HG02870 (cell line): Measurements from ENCODE around the gene SPECC1.
A peak's percentile ranks its signal among the peaks of the same experiment; 100 is the strongest.
"Not testable (repeated sequence)": the region's sequence is repeated elsewhere in the genome, so short reads cannot be mapped to it uniquely, and the experiment has no call there.

ENCODE experiments used
- ATAC-seq: cut with Tn5 transposase; IDR thresholded peaks from one replicate; pipeline ENCODE4 v1.9.1; 2021; ENCODE audit warnings: mild to moderate bottlenecking, moderate library complexity; ENCODE audit not compliant: unreplicated experiment

The SPECC1 gene, protein sequence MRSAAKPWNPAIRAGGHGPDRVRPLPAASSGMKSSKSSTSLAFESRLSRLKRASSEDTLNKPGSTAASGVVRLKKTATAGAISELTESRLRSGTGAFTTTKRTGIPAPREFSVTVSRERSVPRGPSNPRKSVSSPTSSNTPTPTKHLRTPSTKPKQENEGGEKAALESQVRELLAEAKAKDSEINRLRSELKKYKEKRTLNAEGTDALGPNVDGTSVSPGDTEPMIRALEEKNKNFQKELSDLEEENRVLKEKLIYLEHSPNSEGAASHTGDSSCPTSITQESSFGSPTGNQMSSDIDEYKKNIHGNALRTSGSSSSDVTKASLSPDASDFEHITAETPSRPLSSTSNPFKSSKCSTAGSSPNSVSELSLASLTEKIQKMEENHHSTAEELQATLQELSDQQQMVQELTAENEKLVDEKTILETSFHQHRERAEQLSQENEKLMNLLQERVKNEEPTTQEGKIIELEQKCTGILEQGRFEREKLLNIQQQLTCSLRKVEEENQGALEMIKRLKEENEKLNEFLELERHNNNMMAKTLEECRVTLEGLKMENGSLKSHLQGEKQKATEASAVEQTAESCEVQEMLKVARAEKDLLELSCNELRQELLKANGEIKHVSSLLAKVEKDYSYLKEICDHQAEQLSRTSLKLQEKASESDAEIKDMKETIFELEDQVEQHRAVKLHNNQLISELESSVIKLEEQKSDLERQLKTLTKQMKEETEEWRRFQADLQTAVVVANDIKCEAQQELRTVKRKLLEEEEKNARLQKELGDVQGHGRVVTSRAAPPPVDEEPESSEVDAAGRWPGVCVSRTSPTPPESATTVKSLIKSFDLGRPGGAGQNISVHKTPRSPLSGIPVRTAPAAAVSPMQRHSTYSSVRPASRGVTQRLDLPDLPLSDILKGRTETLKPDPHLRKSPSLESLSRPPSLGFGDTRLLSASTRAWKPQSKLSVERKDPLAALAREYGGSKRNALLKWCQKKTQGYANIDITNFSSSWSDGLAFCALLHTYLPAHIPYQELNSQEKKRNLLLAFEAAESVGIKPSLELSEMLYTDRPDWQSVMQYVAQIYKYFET

DNA sequence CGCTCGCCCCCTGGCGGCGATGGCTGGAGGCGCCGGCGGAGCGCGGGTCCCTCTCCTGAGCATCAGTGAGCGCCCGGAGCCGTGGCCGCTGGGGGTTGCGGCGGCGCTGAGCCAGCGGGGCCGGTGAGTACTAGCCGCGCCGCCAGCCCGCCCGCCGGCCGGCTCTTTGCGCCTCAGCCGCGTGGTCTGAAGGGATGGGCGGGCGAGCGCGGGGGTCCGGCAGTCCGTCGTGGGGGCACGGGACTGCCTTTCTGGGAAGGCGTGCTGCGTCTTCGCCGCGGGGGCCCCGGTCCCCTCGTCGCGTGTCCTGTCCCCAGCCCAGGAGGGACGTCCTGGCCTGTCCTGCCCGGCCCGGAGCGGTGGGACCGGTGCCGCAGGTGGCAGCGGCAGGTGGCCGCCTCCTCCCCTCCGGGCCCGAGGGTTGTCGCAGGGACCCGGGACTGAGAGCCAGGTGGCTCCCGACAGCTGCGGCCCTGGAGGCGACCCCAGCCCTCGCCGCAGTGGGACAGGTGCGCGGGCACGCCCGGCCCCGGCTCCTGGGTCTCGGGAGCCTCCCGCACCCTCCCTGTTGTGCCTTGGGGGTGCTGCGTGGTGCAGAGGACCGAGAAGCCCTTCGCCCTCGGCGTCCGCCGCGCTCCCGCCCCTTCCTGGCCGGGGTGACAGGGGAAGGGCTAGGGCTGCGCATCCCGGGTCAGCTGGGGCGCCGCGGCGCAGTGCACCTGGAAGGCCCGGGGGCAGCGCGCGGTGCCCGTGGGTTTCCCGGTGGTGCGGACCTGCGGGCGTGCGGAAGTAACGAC, at the start of gene SPECC1:
TSS of gene SPECC1 (plus strand) at position 58 of the 797 bp plus-strand sequence. CDS start 87,293 bp downstream, outside the sequence.
- ATAC-seq, result peak; percentile 79

DNA sequence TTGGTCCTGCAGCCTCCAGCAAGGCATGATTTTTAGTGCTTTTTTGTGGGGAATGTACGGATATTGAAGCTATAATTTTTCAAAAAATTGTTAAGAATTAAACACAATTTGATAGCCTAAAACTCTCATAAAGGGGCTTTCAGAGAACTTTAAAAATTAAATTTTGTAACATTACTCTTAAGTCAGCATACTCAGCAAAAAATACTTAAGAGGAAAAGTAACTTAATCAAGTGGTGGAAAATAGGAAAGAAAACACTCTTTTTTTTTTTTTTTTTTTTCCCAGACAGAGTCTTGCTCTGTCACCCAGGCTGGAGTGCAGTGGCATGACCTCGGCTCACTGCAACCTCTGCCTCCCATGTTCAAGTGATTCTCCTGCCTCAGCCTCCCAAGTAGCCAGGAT, 46.2 kb upstream of the SPECC1 start:
- not testable (repeated sequence) for ATAC-seq

DNA sequence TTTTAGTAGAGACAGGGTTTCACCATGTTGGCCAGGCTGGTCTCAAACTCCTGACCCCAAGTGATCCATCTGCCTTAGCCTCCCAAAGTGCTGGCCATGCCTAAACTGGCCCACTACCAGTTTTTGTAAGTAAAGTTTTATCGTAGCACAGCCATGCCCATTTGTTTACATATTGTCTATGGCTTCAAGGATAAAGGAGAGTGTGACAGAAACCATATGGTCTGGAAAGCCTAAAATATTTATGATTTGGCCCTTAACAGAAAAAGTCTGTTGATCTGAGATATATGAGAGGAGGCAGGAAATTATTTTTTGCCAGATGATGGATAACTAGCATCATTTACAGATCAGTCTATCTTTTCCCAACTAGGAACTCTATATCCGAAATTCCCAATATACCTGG, 36.0 kb upstream of the SPECC1 start:
- ATAC-seq, result no peak

DNA sequence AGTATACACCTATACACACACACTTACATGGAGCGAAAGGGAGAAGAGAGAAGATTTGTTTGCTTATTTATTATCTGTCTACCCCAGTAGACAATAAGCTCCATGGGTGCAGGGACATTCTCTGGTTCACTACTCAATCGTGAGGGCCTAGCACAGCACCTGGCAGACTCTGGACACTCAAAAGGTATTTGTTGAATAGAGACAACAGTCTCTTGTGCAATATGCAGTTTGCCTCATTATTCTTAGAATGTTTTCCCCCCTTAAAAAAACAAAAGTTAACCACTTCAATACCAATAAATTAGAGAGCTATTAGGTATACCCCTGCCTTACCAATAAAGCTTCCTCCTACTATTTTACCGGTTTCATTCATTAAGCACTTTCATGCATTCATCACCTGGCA, 33.6 kb upstream of the SPECC1 start:
- ATAC-seq, result no peak

DNA sequence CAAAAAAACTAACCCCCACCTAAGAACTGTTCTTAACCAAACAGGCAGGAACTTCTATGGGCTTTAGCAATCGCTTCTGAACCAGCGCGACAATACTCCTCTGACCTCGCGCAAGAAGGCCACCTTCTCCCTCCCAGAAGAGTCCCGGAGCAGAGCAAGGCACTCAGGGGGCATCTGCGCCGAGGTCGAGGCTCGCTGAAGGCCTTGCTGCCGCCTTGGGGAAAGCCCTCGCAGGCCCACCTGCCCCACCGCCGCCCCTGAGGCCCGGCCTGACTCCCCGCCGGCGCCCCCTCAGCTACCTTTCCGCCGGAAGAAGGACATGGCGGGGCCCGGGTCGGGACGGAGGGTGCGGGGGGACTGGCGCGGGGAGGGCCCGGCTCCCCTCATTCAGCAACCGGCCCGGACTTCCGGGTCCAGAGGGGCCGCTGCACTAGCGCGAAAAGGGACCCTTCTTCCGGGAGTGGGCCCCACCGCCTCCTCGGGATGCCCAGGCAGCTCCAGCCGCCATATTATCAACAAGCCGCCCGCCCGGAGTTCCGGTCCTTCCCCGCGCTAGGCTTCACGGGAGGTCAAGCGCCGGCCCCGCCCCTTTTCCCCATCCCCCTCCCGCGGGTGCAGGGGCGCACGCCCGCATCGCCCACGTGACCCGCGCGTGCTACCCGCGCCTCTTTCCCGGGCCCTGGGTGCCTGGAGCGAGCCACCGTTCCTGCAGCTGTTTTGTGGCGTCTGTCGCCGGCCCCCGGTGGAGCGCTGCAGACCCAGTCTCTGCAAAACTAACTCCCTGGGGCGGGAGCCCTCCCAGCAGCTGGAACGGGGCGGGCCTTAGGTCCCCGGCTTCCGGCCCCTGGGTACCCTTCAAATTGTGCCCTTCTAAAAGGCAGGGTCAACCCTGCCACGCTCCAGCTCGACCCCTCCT, 31.6 kb upstream of the SPECC1 start, which contains the start of gene AKAP10:
TSS of gene AKAP10 (minus strand) at position 536 of the 916 bp plus-strand sequence. CDS start at position 387, 149 bp downstream.
- ATAC-seq, result peak; percentile 87

DNA sequence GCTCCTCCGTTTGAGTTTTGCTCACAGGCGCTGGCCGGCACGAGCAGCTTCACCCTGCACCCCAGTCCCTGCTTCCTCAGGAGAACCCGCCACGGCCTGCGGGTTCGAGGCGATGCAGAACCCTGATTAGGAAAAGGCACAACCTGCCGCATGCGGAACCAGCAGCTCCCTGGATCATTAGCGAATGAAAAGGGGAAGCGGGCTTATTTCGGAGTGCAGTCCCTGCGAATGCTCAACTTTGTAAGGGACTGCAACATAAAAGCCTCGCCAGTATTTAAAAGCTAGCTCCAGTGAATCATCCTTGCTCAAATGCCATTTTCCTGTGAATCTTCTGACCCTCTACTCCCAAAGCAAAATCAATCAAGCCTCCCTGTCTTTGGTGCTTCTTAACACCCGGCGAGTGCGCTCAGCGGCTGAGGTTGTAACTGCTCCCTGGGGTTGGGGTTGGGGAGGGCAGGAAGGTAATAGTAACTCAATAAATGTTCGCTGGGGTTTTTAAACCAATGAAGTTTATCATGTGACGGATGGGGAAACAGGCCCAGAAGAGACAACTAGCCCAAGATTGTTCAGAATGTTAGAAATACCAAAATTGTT, 30.9 kb upstream of the SPECC1 start:
- no peak for ATAC-seq

DNA sequence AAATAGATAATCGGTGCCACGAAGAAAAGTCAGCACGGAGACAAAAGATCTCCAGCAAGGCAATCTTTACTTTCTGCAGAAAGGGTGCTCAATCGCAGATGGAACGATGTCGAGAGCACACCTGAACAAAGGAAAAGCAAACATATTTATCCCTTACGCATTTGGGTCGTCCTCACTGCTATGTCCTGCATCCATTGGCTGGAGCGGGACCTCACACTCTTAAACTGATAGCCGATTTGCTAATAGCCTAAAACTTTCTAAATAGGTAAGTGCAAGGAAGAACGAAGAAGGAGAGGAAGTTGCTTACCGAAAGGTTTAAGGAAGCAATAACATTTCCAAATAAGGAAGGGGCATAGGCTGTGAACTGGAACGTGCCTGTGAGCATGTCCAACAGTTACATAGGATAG, 30.4 kb upstream of the SPECC1 start:
- ATAC-seq, result no peak

DNA sequence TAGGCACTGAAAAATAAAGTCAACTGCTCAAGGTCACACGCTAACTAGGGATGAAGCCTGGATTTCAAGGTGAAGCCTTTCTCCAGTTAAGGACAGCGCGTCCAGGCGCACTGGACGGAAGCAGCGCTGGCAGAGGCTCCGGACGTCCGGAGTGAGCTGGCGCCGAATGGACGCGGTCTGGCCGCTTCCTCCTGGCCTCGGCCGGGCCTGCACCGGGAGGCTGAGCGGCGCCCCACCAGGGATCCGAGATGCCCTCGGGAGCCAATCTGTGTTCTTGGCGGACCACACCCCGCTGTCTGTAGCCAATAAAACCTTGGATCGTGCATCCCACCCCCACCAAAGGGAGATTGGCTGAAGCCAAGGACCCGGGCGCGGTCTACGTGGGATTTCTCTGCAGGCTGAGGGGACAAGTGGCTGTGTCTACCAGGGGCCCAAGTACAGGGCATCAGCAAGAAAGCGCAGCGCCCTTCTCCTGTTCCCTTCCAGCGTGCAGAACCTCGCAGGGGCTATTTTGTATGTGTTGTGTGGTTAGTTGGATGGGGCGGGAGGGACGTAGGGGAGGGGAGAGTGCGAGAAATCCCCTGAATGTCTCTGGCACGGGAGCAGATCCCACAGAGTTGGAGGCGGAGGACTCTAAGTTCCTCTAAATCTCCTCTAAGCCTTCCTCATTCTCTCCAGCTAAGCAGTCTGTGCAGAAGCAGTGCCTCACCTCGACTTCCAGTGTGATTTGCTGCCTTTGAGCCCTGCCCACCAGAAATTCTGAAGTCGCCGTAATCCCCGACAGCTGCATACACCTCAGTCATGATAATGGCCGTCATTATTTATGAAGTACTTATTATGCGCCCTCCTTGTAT, 29.0 kb upstream of the SPECC1 start:
- no peak for ATAC-seq

DNA sequence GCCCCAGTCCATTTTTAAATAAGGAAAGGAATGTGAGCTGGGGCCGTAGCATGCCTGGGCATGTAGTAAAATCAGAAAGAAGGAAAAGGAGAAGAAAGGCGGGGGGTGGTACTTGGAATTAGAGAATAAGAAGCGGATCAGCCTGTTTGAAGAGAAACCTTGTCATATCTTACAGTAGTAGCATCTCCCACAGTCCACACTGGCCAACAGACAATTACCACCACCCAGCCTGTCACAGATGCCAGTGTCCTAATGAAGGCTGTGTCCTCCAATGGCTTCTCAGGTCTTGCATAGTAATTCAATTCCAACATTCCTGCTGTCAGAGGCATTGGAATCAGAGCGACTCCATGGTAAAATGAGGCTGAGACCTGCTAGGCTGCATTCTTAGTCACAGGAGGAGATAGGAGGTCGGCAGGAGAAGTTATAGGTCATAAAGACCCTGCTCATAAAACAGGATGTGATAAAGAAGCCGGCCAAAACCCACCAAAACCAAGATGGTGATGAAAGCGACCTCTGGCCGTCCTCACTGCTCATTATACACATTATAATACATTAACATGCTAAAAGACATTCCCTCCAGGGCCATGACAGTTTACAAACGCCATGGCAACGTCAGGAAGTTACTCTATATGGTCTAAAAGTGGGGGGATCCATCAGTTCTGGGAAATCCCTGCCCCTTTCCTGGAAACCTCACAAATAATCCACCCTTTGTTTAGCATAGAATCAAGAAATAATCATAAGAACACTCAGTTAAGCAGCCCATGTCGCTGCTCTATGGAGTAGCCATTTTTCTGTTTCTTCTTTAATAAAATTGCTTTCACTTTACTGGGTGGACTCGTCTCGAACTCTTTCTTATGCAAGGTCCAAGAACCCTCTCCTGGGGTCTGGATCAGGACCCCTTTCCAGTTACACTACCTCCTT, 22.0 kb upstream of the SPECC1 start:
- ATAC-seq, result no peak

DNA sequence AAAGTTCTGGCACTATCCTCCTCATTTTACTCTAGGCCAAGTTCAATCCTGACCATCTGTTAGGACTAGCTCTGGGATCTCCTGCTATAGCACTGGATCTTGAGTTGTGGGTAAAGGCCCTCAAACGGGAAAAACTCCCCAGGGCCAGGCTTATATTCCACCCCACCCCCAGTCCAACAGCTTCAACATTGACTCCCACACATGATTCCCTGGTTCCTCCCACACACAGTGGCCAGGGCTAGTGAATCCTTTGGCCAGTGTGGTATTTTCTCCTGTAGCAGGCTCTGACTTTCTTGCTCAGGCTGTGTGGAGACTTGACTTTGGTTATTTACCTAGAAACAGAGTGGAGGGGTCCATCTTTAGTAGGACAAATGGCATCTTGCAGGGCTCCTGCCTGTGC, 21.3 kb upstream of the SPECC1 start:
- no peak for ATAC-seq

DNA sequence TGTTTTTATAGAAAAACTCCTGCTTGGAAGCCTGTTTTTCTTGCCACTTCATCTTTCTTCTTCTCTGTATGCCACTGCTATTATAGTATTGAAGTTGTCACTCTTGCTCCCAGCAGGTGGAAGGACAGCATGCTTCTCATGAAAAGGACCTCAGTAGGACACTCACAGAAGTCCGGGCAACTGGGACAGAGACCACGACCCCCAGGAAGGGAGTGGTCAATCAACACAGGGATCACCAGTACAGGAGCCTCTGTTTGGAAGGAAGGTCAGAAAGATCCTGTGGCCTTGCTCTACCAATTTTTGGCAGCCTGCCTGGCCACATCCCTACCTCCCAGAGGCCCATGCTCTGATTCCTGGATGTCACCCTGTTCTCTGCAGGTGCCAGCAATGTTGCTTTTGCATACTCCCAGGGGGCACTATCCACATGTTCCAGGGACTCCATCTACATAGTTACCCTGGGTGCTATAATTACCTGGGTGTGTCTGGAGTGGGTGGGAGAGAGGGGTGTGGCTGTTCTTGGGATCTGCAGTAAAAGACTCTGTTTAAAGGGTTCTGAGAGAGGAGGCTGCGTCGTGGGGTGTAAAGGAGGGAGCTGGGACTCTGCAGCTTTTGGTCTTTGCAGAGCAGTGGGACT, 17.8 kb upstream of the SPECC1 start:
- ATAC-seq, result no peak

DNA sequence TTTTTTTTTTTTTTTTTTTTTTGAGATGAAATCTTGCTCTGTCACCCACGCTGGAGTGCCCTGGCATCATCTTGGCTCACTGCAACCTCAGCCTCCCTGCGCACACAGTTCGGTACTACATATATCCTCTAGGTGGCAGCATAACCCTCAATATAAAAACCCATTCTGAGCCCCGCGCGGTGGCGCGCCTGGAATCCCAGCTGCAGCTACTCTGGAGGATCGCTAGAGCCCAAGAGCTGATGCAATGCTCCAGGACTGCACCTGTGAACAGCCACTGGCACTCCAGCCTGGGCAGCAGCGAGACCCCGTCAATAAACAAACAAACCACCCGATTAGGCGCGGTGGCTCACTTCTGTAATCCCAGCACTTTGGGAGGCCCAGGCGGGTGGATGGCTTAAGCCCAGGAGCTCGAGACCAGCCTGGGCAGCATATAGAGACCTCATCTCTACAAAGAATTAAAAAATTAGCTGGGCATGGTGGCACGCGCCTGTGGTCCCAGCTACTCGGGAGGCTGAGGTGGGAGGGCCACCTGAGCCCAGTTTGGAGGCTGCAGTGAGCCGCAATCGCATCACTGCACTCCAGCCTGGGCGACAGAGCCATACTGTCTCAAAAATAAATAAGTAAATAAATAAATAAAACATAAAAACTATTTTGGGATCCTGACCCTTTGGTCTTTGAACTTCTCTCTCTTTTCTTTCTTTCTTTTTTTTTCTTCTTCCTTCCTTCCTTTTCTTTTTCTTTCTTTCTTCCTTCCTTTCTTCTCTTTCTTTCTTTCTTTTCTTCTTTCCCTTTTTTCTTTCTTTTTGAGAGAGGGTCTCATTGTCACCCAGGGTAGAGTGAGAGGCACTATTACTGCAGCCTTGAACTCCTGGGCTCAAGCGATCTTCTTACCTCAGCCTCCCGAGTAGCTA, 16.1 kb upstream of the SPECC1 start:
- peak; percentile 73 for ATAC-seq

DNA sequence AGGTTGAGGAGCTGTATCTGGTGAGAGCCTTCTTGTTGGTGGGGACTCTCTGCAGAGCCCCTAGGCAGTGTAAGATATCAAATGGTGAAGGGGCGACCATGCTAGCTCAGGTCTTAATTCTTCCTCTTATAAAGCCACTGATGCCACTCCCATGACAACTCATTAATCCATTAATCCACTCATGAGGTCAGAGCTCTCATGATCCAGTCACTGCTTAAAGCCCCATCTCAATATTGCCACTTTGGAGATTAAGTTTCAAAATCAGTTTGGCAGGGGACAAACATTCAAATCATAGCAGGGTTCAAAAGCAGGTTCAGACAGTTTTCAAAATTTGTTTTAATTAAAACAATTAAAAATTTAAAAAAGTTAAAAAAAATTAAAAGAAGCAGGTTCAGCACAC, 13.1 kb upstream of the SPECC1 start:
- no peak for ATAC-seq

DNA sequence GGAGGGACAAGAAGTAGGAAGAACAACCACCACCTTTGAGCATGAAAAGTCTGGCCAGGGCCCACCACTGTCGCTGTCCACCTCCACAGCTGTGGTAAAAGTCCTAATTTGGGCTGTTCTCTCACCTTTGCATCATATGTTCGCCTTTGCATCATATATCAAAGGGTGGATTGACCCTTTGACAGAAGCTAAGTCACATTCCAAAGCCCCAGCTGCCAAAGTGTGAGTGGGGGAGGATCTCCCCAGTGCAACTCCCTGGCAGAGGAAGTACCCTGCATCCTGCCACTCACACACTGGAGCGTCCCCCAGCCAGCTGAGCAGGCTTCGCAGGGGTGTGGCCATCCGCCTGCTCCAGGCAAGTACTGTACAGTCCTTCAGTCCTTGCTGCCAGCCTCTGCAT, 12.7 kb upstream of the SPECC1 start:
- no peak for ATAC-seq

DNA sequence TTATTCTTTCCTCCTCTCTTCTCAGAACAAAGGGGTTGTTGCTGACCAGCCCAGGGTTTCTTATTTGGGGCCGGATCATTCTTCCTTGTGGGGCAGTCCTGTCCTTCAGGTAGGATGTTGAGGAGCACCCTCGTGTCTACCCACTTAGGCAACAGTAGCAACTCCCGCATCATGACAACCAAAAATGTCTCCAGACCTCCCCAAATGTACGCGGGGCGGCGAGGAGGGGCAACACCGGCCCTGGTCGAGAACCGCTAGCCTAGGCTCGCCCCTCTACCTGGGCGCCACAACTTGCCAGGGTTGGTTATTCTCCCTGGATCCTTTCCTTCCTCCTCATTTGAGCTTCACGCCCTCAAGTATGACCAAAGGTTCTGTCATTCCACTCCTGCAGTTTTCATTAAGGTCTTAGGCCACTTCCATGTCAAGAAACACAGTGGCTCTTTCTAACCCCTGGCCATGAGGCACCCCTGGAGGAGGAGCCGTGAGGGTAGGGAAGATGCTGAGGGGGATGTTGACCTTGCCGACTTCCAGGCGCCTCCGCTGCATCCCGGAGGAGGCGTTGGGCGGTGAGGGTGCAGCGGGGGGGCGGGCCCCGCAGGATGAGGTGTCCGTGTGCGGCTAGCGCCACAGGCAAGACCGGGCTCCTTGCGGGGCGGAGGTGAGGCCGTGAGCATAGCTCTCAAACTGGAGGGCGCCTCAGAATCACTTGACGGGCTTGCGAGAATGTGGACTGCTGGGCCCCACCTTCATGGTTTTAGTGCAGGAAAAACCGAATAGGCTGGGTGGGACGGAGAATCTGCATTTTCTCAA, 712 bp upstream of the SPECC1 start:
- no peak for ATAC-seq
